Endothelial cell of umbilical vein (primary cell): ENCODE measurements around the gene ABCA8. TPM values are rescaled to one million over a fixed set of nuclear protein-coding genes. Genes with fewer than 3 reads are reported as not detected.

Source experiments
- BruUV-seq: library from RNA; stranded (reverse); fragments of 400-500 nt; replicated peaks from 2 replicates; lab custom pipeline; 2021; lab: Mats Ljungman, UMichigan
- CTCF ChIA-PET: fragments of 300-600, 350-600 bp; sonication (Branson Sonifier 250); formaldehyde crosslinking; loops from one replicate; lab custom pipeline; 2021; ENCODE audit warnings: antibody characterized with exemption, inconsistent platforms; lab: Charles Lee
- POLR2A ChIA-PET: fragments of 300-600, 350-600 bp; sonication (Branson Sonifier 250); formaldehyde crosslinking; loops from one replicate; lab custom pipeline; 2021; ENCODE audit warnings: antibody characterized with exemption, inconsistent platforms; lab: Charles Lee
- DNase-seq: peaks from one replicate; pipeline ENCODE4 v3.0.0-alpha.2; 2011; ENCODE audit warnings: low read depth, low spot score
- FAIRE-seq: peaks from 2 replicates; lab custom pipeline; 2011; peaks lifted over from hg19 to GRCh38; lab: Jason Lieb, UNC
- H2AFZ ChIP-seq: 2 replicates; pipeline ENCODE4 v1.6.0; 2012; ENCODE audit warnings: low read depth, low read length, control low read depth, inconsistent platforms
- H3K27ac ChIP-seq: 2 replicates; pipeline ENCODE4 v1.5.1; 2011; ENCODE audit warnings: low read depth, mild to moderate bottlenecking, control low read depth, low read length, moderate library complexity; ENCODE audit not compliant: insufficient read depth
- H3K27me3 ChIP-seq, 2 experiments: 2 replicates each; pipeline versions ENCODE4 v1.6.0 to v1.6.1; 2011; ENCODE audit warnings: low read length in 2 of 2, mixed read lengths in 1 of 2; ENCODE audit not compliant: control insufficient read depth in 2 of 2, insufficient read depth in 2 of 2
- H3K36me3 ChIP-seq, 2 experiments: 2 replicates in 1 of 2; 3 replicates in 1 of 2; pipeline ENCODE4 v1.5.1; 2011; ENCODE audit warnings: low read length in 2 of 2, mild to moderate bottlenecking in 1 of 2, moderate library complexity in 1 of 2; ENCODE audit not compliant: control insufficient read depth in 2 of 2, insufficient read depth in 2 of 2; ENCODE audit errors: extremely low read depth in 1 of 2
- H3K4me1 ChIP-seq: 3 replicates; pipeline ENCODE4 v1.5.1; 2011; ENCODE audit warnings: mild to moderate bottlenecking, low read length; ENCODE audit not compliant: control insufficient read depth, insufficient read depth; ENCODE audit errors: extremely low read depth
- H3K4me2 ChIP-seq: 2 replicates; pipeline ENCODE4 v1.6.1; 2011; ENCODE audit warnings: low read length, control low read depth, mixed read lengths; ENCODE audit not compliant: insufficient read depth
- H3K4me3 ChIP-seq, 3 experiments: fragments of 200-600 bp in 1 of 3; sonication (generic), shearing (Covaris generic) in 1 of 3; replicated peaks in 1 of 3; 2 replicates each; pipeline ENCODE4 v1.5.1; 2011 to 2016; ENCODE audit warnings: control low read depth in 3 of 3, low read length in 3 of 3, mild to moderate bottlenecking in 2 of 3, inconsistent platforms in 1 of 3, low read depth in 1 of 3, moderate library complexity in 1 of 3; ENCODE audit not compliant: insufficient read depth in 1 of 3
- H3K79me2 ChIP-seq: 2 replicates; pipeline ENCODE4 v1.6.0; 2012; ENCODE audit warnings: low read length, inconsistent platforms; ENCODE audit not compliant: control insufficient read depth, insufficient read depth
- H3K9ac ChIP-seq: replicated peaks from 2 replicates; pipeline ENCODE3; 2011; ENCODE audit warnings: low read length, control low read depth; ENCODE audit not compliant: insufficient read depth; ENCODE audit errors: extremely low read depth
- H3K9me1 ChIP-seq: replicated peaks from 3 replicates; pipeline ENCODE4 v1.6.0; 2011; ENCODE audit warnings: mild to moderate bottlenecking, low read length; ENCODE audit not compliant: control insufficient read depth, insufficient read depth; ENCODE audit errors: extremely low read depth
- H3K9me3 ChIP-seq: replicated peaks from 2 replicates; pipeline ENCODE4 v1.5.1; 2012; ENCODE audit warnings: low read length, inconsistent platforms; ENCODE audit not compliant: control insufficient read depth, insufficient read depth
- H4K20me1 ChIP-seq: replicated peaks from 2 replicates; pipeline ENCODE3; 2011; ENCODE audit warnings: mild to moderate bottlenecking, low read length; ENCODE audit not compliant: control insufficient read depth, insufficient read depth; ENCODE audit errors: extremely low read depth
- CTCF ChIP-seq, 2 donors: IDR thresholded peaks; 1 replicate in 1 of 2; 2 replicates in 1 of 2; pipeline ENCODE4 v1.5.1; 2011; ENCODE audit warnings: low read length in 2 of 2, mild to moderate bottlenecking in 2 of 2, moderate library complexity in 2 of 2, control low read depth in 1 of 2, inconsistent platforms in 1 of 2, low read depth in 1 of 2; ENCODE audit not compliant: insufficient read depth in 1 of 2; ENCODE audit errors: extremely low read depth in 1 of 2
- EZH2 ChIP-seq: IDR thresholded peaks from 2 replicates; pipeline ENCODE4 v1.6.1; 2012; ENCODE audit warnings: borderline replicate concordance, low read depth, mild to moderate bottlenecking, moderate library complexity, low read length, inconsistent platforms; ENCODE audit not compliant: severe bottlenecking
- FOS ChIP-seq: IDR thresholded peaks from 2 replicates; pipeline ENCODE4 v1.6.1; 2011; ENCODE audit warnings: mild to moderate bottlenecking, low read length, moderate library complexity, borderline replicate concordance; ENCODE audit not compliant: insufficient read depth
- GATA2 ChIP-seq: IDR thresholded peaks from 2 replicates; pipeline ENCODE4 v1.7.0; 2011; ENCODE audit warnings: low read depth, mild to moderate bottlenecking, moderate library complexity, mixed read lengths, low read length; ENCODE audit not compliant: insufficient read length, insufficient read depth
- MYC ChIP-seq: IDR thresholded peaks from one replicate; pipeline ENCODE4 v1.6.1; 2011; ENCODE audit warnings: mild to moderate bottlenecking, low read depth, low read length
- POLR2AphosphoS5 ChIP-seq: IDR thresholded peaks from 2 replicates; pipeline ENCODE4 v1.6.1; 2012; ENCODE audit warnings: low read depth, mild to moderate bottlenecking, control low read depth, low read length, moderate library complexity; ENCODE audit not compliant: insufficient read depth
- dilution Hi-C: fragments of 300-500 bp; cut with MboI; formaldehyde crosslinking; loops from one replicate; pipeline ENCODE4 v1.15.0; 2019; ENCODE audit warnings: low sequenced_read_pairs; ENCODE audit not compliant: extremely low pct_ligation_motif_present
- intact Hi-C: fragments of 100-400 bp; cut with micrococcal nuclease; formaldehyde crosslinking; loops from one replicate; pipeline ENCODE4 v1.10.0; 2022
- polyA plus RNA-seq, 4 experiments: library from polyadenylated mRNA; depleted of rRNA in 3 of 4; stranded (reverse) in 3 of 4; unstranded in 1 of 4; fragments of >200 nt; gene quantifications; 2 replicates each; pipeline versions ENCODE4 v1.2.1 to v1.2.3, GENCODE V29; 2011 to 2012; ENCODE audit warnings: missing spikeins in 1 of 4
- total RNA-seq: library from RNA; stranded (reverse); gene quantifications from 2 replicates; pipeline ENCODE4 v1.2.3, GENCODE V29; 2021
- TF ChIP-seq, protein P1 (sequence below): IDR thresholded peaks from 2 replicates; pipeline ENCODE4 v1.6.1; 2011; ENCODE audit not compliant: insufficient read depth, insufficient read length

The ABCA8 gene
- total and polyA plus RNA-seq, 2 donors (not counting 3 experiments of a cell fraction or from before 2014, with no cell fraction given), result 0.99 to 1.7 TPM

DNA sequence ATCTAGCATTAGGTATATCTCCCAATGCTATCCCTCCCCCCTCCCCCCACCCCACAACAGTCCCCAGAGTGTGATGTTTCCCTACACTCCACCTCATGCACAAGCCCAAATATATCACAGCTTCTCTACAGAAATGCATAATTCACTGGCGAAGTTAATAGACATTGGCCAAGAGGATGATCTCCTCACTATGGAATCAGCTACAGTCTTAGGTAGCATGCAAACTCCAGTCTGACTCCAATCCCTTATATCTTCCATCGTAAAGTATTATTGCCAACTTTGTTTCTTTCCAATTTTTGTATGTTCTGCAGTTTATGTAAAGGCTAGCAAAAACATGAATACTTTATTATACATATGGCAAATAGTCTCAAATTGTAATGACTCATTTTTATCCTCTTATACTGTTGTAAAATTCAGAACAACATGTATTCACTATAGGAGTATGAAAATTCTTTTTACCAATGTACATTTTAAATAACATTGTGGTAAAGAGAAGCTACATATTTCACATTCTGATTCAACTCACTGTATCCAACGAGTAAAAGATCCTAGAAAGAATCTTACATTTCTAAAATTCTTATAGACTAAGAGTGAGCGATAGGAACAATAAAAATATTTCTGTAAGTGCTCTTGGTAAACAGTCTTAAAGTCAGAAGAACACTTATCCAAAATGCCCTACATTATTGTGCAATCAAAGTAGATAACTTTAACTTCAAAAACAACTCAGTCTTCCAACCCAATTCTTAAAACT lies 871 bp downstream of the ABCA8 start:
- CTCF ChIA-PET, result interaction anchor here (0.8 to 1.6 kb wide), 7 partner anchors 9 to 182 kb away, joined by 3 to 4 read pairs (median 3); no protein-coding TSS in a partner anchor

DNA sequence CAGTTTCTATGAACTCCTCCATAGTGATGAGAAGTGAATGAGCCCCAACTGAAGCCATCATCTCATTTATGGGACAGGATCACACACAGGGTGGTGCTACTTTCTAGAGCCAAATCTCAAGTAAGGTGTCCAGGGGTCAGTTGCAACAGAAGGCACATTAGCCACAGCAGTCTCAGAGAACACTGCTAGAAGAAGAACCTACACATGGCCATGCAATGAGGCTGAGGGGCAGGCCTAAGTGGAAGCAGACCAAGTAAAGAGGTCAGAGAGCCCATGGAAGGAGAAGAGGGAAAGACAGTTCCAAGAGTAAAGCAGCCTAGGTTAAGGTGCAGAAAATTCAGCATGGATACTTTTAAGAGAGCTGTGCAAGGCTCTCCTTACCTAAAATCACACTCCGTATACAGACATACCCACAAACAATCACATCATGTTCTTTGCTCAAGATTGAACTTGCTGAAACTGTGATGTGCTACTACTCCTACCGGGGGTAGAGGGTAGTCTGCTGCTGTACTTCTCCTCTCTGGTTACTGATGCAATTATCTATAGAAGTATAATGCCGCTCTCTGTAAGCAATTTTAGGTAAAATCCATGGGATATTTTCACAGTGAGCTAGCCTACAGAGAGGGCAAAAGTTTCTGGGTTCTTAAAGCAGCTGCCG lies 1.7 kb downstream of the ABCA8 start:
- no peak overlapping the region for H3K27ac ChIP-seq
- DNase-seq, result no peak
- H3K4me3 ChIP-seq, result no peak overlapping the region
- H3K4me2 ChIP-seq, result no peak overlapping the region
- peaks cover 0 to 2% of the 10 kb centered on the region in 2 experiments for H3K27me3 ChIP-seq
- ChIA-PET CTCF (interaction anchor here (1.4 kb wide), 1 partner anchor 160 kb away, joined by 4 read pairs; no protein-coding TSS in a partner anchor), POLR2A (no interaction called here)
- no peaks in the 10 kb centered on the region for H3K9me3 ChIP-seq
- H3K9ac ChIP-seq, result no peak overlapping the region
- TF ChIP-seq, protein P1, sequence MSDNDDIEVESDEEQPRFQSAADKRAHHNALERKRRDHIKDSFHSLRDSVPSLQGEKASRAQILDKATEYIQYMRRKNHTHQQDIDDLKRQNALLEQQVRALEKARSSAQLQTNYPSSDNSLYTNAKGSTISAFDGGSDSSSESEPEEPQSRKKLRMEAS, result no peak
- no peak for TF ChIP-seq GATA2
- TF ChIP-seq CTCF (IDR thresholded peaks at IDR 0.05; ENCODE audit: extremely low read depth in 1 of 2, insufficient read depth in 1 of 2, low read depth in 1 of 2, low read length in 2 of 2), result no peak
- no peak for TF ChIP-seq FOS
- TF ChIP-seq POLR2AphosphoS5, result no peak
- BruUV-seq, result no TSS peak
- H3K36me3 ChIP-seq, result no peaks in the 10 kb centered on the region
- H3K9me1 ChIP-seq, result no peaks in the 10 kb centered on the region
- intact Hi-C loops (no loop called here), dilution Hi-C loops (no loop called here)
- FAIRE-seq, result no peak
- no peaks in the 10 kb centered on the region for H3K4me1 ChIP-seq
- H3K79me2 ChIP-seq, result no peaks in the 10 kb centered on the region
- no peak overlapping the region for H2AFZ ChIP-seq
- H4K20me1 ChIP-seq, result no peaks in the 10 kb centered on the region

More for the DNA sequence above, 871 bp downstream of the ABCA8 start:
- DNase-seq, result no peak
- no peaks in the 10 kb centered on the region for H3K36me3 ChIP-seq
- no peak overlapping the region for H3K9ac ChIP-seq
- dilution Hi-C loops, result no loop called here
- H3K79me2 ChIP-seq, result no peaks in the 10 kb centered on the region
- H2AFZ ChIP-seq, result no peak overlapping the region
- TF ChIP-seq POLR2AphosphoS5 (no peak), MYC (no peak), GATA2 (no peak), EZH2 (no peak)
- H3K4me1 ChIP-seq, result no peaks in the 10 kb centered on the region
- H3K9me3 ChIP-seq, result no peaks in the 10 kb centered on the region
- no peak overlapping the region for H3K4me2 ChIP-seq
- H4K20me1 ChIP-seq, result no peaks in the 10 kb centered on the region
- no TSS peak for BruUV-seq
- intact Hi-C loops, result no loop called here
- H3K9me1 ChIP-seq, result no peaks in the 10 kb centered on the region
- H3K27ac ChIP-seq, result no peak overlapping the region
- POLR2A ChIA-PET, result no interaction called here
- no peak overlapping the region for H3K4me3 ChIP-seq
- H3K27me3 ChIP-seq, result peaks cover 0 to 2% of the 10 kb centered on the region in 2 experiments
- FAIRE-seq, result no peak
